NB4 (cell line): ENCODE results near the gene PRTN3.

Experiments
- DNase-seq: peaks from one replicate; pipeline ENCODE4 v3.0.0; 2010; ENCODE audit warnings: low read depth
- H3K4me3 ChIP-seq: one replicate; pipeline ENCODE4 v1.5.1; 2011; ENCODE audit warnings: mild to moderate bottlenecking, low read depth, low read length, moderate library complexity
- MYC ChIP-seq: IDR thresholded peaks from 2 replicates; pipeline ENCODE4 v1.6.1; 2011; ENCODE audit warnings: low read depth, low read length
- POLR2A ChIP-seq: IDR thresholded peaks from 2 replicates; pipeline ENCODE4 v1.6.1; 2011; ENCODE audit warnings: mild to moderate bottlenecking; ENCODE audit not compliant: insufficient read length; ENCODE audit errors: extremely low read depth
- TF ChIP-seq, protein P1 (sequence below): IDR thresholded peaks from 2 replicates; pipeline ENCODE4 v1.6.1; 2011; ENCODE audit warnings: low read depth, low read length
- TF ChIP-seq, protein P2 (sequence below): IDR thresholded peaks from one replicate; pipeline ENCODE4 v1.5.1; 2012; ENCODE audit warnings: low read depth, low read length

PRTN3 gene

DNA sequence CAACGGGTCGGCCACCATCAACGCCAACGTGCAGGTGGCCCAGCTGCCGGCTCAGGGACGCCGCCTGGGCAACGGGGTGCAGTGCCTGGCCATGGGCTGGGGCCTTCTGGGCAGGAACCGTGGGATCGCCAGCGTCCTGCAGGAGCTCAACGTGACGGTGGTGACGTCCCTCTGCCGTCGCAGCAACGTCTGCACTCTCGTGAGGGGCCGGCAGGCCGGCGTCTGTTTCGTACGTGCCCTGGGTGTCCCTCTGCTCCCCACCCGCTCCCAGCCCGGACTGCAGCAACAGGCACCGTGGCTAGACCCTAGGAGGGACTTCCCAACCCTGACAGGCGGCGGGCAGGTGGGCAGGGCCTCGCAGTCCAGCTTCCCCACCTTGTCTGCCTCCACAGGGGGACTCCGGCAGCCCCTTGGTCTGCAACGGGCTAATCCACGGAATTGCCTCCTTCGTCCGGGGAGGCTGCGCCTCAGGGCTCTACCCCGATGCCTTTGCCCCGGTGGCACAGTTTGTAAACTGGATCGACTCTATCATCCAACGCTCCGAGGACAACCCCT lies 14.8 kb downstream of the PRTN3 start:
- no peak for TF ChIP-seq MYC
- TF ChIP-seq, protein P1, sequence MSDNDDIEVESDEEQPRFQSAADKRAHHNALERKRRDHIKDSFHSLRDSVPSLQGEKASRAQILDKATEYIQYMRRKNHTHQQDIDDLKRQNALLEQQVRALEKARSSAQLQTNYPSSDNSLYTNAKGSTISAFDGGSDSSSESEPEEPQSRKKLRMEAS = no peak
- TF ChIP-seq, protein P2, sequence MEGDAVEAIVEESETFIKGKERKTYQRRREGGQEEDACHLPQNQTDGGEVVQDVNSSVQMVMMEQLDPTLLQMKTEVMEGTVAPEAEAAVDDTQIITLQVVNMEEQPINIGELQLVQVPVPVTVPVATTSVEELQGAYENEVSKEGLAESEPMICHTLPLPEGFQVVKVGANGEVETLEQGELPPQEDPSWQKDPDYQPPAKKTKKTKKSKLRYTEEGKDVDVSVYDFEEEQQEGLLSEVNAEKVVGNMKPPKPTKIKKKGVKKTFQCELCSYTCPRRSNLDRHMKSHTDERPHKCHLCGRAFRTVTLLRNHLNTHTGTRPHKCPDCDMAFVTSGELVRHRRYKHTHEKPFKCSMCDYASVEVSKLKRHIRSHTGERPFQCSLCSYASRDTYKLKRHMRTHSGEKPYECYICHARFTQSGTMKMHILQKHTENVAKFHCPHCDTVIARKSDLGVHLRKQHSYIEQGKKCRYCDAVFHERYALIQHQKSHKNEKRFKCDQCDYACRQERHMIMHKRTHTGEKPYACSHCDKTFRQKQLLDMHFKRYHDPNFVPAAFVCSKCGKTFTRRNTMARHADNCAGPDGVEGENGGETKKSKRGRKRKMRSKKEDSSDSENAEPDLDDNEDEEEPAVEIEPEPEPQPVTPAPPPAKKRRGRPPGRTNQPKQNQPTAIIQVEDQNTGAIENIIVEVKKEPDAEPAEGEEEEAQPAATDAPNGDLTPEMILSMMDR = no peak
- no peak for TF ChIP-seq POLR2A
- no peak for DNase-seq

DNA sequence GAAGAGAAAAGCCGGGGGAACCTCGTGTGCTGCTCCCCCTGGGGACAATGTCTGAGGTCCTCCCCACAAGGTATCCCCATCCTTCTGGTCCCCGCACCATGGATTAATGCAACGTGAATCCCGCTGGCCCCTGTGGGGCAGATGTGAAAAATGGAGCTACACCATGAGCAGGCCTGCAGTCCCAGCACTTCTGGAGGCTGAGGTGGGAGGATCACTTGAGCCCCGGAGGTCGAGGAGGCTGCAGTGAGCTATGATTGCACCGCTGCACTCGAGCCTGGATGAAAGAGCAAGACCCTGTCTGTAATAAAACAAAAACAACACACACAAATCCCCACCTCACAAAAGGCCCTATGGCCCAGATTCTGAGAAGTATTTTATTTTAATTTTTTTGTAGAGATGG lies 17.5 kb downstream of the PRTN3 start:
- DNase-seq = no peak
- TF ChIP-seq, protein P1 = no peak
- TF ChIP-seq POLR2A = no peak
- no peak for TF ChIP-seq MYC
- TF ChIP-seq, protein P2 = no peak
- no peak overlapping the region for H3K4me3 ChIP-seq

More for the DNA sequence above, 14.8 kb downstream of the PRTN3 start:
- H3K4me3 ChIP-seq = no peak overlapping the region

DNA sequence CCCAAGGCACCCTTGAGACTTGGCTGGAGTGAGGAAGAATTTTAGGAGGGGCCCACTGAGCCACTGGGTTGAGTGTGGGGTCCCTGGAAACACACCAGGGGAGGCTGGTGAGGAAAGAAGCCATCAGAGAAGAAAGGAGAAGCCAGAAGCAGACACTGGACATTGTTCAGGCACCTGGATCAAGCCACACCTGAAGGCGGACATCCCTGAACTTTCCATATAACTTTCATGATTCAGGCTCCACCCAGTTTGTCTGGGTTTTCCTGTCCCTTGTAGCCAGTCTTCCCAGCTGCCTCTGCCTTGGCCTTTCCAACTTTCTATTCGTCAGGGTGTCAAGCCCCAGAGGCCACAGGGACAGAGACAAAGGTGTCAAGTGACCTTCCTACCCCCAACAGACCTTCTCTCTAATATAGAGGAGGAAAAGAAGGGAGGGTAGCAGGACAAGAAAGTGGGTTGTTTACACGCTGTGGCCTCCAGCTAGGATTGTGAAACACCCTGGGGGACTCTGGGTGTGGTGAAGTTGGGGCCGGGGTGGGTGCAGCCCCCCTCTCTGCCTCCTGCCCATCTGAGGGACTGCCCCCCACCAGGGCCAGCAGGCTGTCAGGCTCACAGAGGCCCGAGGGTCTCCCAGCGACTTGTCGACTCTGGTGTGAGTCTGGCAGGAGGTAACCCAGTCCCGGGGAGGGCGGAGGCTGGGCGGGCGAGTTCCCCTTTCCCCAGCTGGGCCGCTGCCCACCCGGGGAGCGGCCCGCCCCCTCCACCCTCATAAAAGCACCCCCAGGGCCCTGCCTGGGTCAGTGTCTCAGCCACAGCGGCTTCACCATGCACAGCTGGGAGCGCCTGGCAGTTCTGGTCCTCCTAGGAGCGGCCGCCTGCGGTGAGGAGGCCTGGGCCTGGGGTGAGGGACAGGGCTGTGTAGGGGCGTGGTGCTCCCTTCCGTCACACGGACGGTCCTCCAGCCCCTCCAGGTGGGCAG lies 18.4 kb downstream of the PRTN3 start, which contains the start of gene CFD:
CFD (plus strand) TSS at position 797 of the 976 bp plus-strand sequence; CDS start at position 823, 26 bp downstream.
- DNase-seq = peak; percentile 92
- TF ChIP-seq, protein P1 = no peak
- TF ChIP-seq, protein P2 = no peak
- TF ChIP-seq POLR2A (no peak), MYC (no peak)
- H3K4me3 ChIP-seq = peak within 1 kb of the TSS; percentile 61

DNA sequence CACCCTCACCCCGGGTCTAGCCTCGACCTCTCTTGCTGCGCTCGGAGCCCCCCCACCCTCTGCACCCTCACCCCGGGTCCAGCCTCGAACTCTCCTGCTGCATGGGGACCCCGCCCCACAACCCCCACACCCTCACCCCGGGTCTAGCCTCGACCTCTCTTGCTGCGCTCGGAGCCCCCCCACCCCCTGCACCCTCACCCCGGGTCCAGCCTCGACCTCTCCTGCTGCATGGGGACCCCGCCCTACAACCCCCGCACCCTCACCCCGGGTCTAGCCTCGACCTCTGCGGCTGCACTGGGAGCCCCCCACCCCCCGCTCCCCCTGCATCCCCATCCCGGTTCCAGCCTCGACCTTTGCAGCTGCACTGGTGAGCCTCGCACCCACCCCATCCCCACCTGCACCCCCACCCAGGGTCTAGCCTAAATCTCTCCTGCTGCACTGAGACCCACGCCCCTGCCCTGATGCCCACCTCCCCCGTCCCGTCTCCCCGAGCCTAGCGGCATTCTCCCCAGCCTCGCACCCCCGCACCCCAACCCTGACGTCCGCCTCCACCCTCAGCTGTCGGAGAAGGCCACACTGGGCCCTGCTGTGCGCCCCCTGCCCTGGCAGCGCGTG lies 20.4 kb downstream of the PRTN3 start:
- TF ChIP-seq, protein P2 = no peak
- TF ChIP-seq POLR2A (no peak), MYC (no peak)
- TF ChIP-seq, protein P1 = no peak
- no peak overlapping the region for H3K4me3 ChIP-seq
- DNase-seq = no peak

DNA sequence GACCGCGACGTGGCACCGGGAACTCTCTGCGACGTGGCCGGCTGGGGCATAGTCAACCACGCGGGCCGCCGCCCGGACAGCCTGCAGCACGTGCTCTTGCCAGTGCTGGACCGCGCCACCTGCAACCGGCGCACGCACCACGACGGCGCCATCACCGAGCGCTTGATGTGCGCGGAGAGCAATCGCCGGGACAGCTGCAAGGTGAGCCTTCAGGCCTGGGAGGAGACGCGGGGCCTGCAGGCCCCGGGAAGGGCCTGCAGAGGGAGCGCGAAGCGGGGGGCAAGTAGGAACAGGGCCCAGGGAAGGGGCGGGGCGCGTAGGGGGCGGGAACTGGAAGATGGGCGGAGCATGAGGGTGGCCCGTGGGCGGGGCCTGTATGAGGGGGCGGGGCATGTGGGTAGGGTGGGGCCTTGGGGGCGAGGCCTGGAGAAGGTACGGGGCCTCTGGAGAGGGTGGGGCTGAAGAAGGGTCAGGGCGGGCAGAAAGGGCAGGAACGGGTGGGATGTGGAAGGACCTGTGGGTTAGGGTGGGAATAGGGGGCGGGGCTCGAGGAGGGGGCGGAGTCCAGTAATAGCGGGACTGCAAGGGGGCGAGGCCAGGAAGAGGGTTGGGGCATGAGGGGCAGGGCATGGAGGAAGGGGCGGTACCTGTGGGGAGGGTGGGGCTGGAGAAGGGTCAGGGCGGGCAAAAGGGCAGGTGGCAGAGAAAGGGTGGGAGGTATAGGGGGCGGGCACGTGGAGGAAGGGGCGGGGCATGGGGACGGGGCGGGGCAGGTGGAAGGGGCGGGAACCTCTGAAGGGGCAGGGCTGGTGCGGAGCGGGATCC lies 21.2 kb downstream of the PRTN3 start:
- peak; percentile 45 for DNase-seq
- TF ChIP-seq, protein P1 = no peak
- no peak for TF ChIP-seq MYC
- TF ChIP-seq POLR2A = no peak
- TF ChIP-seq, protein P2 = no peak
- H3K4me3 ChIP-seq = no peak overlapping the region
